Cardiac fibroblast (primary cell): ENCODE measurements around the gene RABGGTA.

Experiments used
- DNase-seq, 2 donors: peaks; one replicate each; pipeline versions ENCODE4 v3.0.0 to v3.0.0-alpha.2; 2010; ENCODE audit warnings: low read depth in 2 of 2
- H3K4me3 ChIP-seq, 2 donors: replicated peaks in 1 of 2; 1 replicate in 1 of 2; 2 replicates in 1 of 2; pipeline ENCODE4 v1.5.1; 2011; ENCODE audit warnings: low read depth in 2 of 2, low read length in 2 of 2, mild to moderate bottlenecking in 2 of 2, moderate library complexity in 1 of 2
- CTCF ChIP-seq: IDR thresholded peaks from one replicate; pipeline ENCODE4 v1.5.1; 2011; ENCODE audit warnings: low read depth, mild to moderate bottlenecking, low read length, inconsistent platforms

The RABGGTA gene

GRCh38 chr14:24260026-24260779 lies 11.2 kb downstream of the RABGGTA start:
- no peak for TF ChIP-seq CTCF
- H3K4me3 ChIP-seq, result no peak overlapping the region
- DNase-seq, result no peak

- DNase-seq, result peak; percentile 38 to 77
- no peak overlapping the region for H3K4me3 ChIP-seq
- TF ChIP-seq CTCF, result no peak
Observed at GRCh38 chr14:24259282-24260025, 11.9 kb downstream of the RABGGTA start.

GRCh38 chr14:24258548-24259265 lies 12.7 kb downstream of the RABGGTA start:
- TF ChIP-seq CTCF, result no peak
- DNase-seq, result no peak
- no peak overlapping the region for H3K4me3 ChIP-seq

GRCh38 chr14:24258119-24258518 lies 13.3 kb downstream of the RABGGTA start:
- DNase-seq, result no peak
- no peak for TF ChIP-seq CTCF
- no peak overlapping the region for H3K4me3 ChIP-seq

GRCh38 chr14:24256960-24257359 lies 14.4 kb downstream of the RABGGTA start:
- TF ChIP-seq CTCF, result no peak
- DNase-seq, result no peak
- no peak overlapping the region for H3K4me3 ChIP-seq

- no peak for DNase-seq
- TF ChIP-seq CTCF, result no peak
- H3K4me3 ChIP-seq, result no peak overlapping the region
Observed at GRCh38 chr14:24255931-24256711, 15.3 kb downstream of the RABGGTA start.
